Stimulated activated CD8-positive, alpha-beta memory T cell treated with anti-CD3 and anti-CD28 coated beads, Interleukin-7, amount 100 ng/mL, for 1 hour (primary cell): Measurements from ENCODE around the gene RPP14.
"Not testable (repeated sequence)": the region's sequence is repeated elsewhere in the genome, so short reads cannot be mapped to it uniquely, and the experiment has no call there.

ENCODE experiments used
- DNase-seq, 2 donors: peaks; one replicate each; pipeline ENCODE4 v3.0.0-alpha.2; 2020; ENCODE audit warnings: low read depth in 2 of 2

RPP14 gene

GRCh38 chr3:58305882-58306711 lies at the start of gene RPP14, which contains the start of gene HTD2:
RPP14 (plus strand) TSS chr3:58306245; CDS start chr3:58310330, 4,085 bp downstream.
HTD2 (plus strand) TSS chr3:58306520; CDS start chr3:58317614, 11,094 bp downstream.
- peak; percentile 97 to 99 for DNase-seq

- no peak for DNase-seq
Observed at GRCh38 chr3:58256511-58256910, 49.5 kb upstream of the RPP14 start.

DNA sequence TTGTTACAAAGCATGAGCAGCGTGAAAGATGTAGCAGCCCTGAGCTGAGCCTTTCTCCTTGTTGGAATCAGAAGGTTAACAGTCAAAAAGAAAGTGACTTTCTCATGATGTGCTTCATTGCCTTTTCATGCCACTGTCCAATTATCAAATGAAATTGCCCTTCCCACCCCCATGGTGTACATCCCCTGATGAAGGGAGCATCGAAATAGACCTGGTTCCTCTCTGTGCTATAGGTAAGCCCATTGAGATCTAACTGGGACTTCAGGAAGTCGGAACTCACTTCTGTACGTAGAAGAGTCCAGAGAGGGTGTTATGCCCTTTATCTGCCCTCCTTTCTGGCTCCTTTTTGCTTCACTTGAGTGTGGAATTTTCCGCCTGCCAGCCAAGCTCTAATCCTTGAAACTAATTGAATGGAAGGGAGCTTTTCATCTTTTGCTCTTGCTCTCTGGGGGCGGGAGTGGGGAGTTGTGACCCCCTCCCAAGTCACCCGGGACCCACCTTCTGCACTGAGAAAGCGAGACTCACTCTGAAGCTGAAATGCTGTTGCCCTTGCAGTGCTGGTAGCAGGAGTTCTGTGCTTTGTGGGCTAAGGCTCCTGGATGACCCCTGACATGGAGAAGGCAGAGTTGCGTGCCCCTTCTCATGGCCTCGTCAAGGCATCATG lies 47.5 kb upstream of the RPP14 start:
- DNase-seq = no peak

GRCh38 chr3:58260261-58260731 lies 45.7 kb upstream of the RPP14 start:
- no peak for DNase-seq

DNA sequence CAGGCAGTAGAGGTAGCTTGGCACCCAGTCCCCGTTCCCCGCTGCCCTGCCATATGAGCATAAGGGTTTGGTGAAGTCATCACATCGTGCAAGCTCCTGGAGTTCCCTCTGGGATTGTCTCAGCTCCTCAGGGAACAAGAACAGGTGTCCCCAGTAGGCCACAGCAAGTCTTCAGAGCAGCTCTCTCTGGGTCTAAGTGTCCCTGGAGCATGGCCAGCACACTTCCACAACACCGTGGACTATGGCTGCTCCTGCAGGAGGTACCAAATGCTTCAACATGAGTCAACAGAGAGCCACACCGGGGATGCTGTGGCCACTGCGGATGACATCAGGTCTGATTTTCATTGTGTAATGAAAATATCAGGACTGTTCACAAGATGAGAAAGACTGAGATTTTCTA lies 45.3 kb upstream of the RPP14 start:
- no peak for DNase-seq

DNA sequence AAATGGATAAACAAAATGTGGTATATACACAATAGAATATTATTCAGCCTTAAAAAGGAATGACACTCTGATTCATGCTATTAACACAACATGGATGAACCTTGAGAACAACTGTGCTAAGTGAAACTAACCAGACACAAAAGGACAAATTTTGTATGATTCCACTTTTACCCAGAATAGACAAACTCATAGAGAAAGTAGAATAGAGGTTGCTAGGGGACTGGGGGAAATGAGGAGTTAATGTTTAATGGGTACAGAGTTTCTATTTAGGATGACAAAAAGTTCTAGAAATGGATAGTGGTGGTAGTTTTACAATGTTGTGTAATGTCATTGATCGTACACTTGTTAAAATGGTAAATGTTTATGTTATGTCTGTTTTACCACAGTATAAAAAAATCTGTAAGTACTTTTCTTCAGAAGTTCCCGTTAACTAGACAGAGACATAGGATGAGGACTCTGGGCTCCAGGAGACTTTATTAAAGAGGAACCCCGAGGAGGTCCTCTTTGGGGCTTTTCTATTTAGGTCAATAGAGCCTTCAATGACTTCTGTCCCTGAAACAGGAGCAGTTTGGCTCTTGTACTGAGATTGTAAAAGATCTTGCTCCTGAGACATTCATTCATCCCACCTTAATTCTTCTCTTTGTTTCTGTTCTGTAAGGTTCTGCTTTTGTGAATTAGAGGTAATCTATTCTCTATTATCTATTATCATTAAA lies 43.9 kb upstream of the RPP14 start:
- no peak for DNase-seq

DNA sequence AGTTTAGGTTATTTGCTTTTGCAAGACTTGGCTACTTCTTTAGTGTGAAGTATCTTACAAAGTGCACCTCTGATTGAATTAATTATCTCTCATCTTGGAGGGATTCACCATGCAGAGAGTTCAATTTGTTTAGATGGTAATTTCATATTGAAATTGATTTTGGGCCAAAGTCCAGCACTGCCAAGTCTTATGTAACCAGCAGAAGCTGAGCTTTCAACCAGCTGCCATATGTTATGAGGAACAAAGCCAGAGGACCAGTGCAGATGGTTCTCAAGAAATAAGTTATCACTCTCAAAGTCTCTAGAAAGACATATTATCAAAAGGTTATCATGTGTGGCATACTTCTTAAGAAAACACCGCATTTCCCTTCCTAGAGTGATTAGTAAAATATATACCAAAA lies 39.5 kb upstream of the RPP14 start:
- DNase-seq = no peak

- not testable (repeated sequence) for DNase-seq
Observed at GRCh38 chr3:58267543-58267942, 38.5 kb upstream of the RPP14 start.

- DNase-seq = no peak
Observed at GRCh38 chr3:58269356-58269755, 36.7 kb upstream of the RPP14 start.

- no peak for DNase-seq
Observed at GRCh38 chr3:58270485-58270884, 35.6 kb upstream of the RPP14 start.

DNA sequence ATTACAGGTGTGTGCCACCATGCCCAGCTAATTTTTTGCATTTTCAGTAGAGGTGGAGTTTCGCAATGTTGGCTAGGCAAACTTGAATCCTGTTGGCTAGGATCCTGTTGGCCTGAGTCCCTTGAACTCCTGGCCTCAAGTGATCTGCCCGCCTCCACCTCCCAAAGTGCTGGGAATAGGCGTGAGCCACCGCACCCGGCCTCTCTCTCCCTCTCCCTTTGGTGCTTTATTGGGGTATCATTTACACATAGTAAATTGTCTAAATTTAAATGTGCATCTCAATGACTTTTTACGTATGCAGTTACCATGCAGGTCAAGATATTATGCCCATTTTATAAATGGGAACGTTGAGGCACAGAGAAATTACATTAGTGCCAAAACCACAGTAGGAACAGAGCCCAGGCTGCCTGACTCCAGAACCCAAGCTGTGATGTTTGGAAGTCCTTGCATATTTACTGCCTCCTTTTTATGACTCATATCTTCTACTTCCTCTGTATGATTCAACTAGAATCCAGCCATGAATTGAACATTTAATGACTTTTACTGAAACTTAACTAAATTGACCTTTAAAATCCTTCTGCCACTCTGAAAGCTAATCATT lies 34.0 kb upstream of the RPP14 start:
- no peak for DNase-seq

DNA sequence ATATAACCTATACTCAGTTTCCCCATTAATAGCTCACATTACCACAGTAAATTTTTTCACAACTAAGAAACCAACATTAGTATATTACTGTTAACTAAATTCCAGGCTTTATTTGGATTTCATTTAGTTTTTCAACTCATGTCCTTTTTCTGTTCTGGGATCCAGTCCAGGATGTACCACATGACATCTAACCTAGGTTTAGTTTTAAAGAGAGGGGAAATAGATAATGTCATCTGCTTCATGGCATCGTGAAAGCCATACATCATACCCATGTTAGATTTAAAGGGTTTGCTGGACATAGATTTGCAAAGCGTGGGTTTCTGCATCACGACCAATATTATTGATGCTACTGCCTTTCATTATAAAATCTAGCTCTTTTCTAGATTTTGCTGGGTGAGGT lies 33.2 kb upstream of the RPP14 start:
- no peak for DNase-seq

DNA sequence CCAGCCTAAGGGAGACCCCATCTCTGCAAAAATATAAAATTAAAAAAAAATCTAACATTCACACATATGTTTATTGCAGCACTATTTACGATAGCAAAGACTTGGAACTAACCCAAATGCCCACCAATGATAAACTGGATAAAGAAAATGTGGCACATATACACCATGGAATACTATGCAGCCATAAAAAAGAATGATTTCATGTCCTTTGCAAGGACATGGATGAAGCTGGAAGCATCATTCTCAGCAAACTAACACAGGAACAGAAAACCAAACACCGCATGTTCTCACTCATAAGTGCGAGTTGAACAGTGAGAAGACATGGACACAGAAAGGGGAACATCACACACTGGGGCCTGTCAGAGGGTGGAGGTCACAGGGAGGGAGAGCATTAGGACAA lies 32.7 kb upstream of the RPP14 start:
- DNase-seq = not testable (repeated sequence)

- DNase-seq = no peak
Observed at GRCh38 chr3:58274027-58274614, 31.9 kb upstream of the RPP14 start.

- no peak for DNase-seq
Observed at GRCh38 chr3:58281069-58281468, 25.0 kb upstream of the RPP14 start.

- DNase-seq = no peak
Observed at GRCh38 chr3:58285334-58285733, 20.7 kb upstream of the RPP14 start.

DNA sequence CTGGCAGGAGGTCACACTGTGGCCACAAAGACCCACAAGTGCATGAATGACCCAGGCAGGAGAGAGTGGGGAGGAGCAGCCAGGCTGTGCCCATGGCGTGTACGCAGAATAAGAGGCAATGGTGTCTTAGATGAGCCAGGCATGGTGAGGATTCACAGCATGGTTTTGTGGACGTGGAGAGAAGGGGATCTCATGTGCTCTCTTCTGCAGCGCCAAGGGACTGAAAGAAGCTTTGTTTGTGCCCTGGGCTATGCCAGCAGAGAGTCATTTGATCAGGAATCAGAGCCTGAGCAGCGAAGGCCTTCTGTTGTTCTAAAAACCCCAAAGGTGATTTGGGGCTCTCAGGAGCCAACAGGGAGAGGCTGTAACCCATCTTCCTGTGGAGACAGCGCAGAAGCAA lies 18.7 kb upstream of the RPP14 start:
- no peak for DNase-seq

- DNase-seq = no peak
Observed at GRCh38 chr3:58288011-58288728, 17.9 kb upstream of the RPP14 start.

- not testable (repeated sequence) for DNase-seq
Observed at GRCh38 chr3:58288964-58289613, 17.0 kb upstream of the RPP14 start.

- not testable (repeated sequence) for DNase-seq
Observed at GRCh38 chr3:58290446-58290845, 15.6 kb upstream of the RPP14 start.
